Upper lobe of left lung (tissue), 6 donors: ENCODE measurements around the gene ACSL3. TPM values are rescaled to one million over a fixed set of nuclear protein-coding genes. Genes with fewer than 3 reads are reported as not detected.
"Not testable (repeated sequence)": the region's sequence is repeated elsewhere in the genome, so short reads cannot be mapped to it uniquely, and the experiment has no call there.

Source experiments
- ATAC-seq, 2 donors: fragments of 200-7000 bp; cut with Tn5 transposase; one replicate each; pipeline ENCODE4 v1.9.1; 2022; ENCODE audit warnings: mild to moderate bottlenecking in 2 of 2, moderate library complexity in 2 of 2; ENCODE audit not compliant: low FRiP score in 2 of 2
- DNase-seq, 2 donors: peaks; one replicate each; pipeline ENCODE4 v3.0.0-alpha.2; 2019 to 2020
- H3K27ac ChIP-seq, 4 donors: fragments of 200-600 bp; sonication (generic); one replicate each; pipeline ENCODE4 v1.5.1; 2016 to 2019
- H3K27me3 ChIP-seq, 4 donors: fragments of 200-600 bp; sonication (generic); one replicate each; pipeline ENCODE4 v1.5.1; 2017 to 2019
- H3K36me3 ChIP-seq, 4 donors: fragments of 200-600 bp; sonication (generic); one replicate each; pipeline ENCODE4 v1.5.1; 2016 to 2019
- H3K4me1 ChIP-seq, 4 donors: fragments of 200-600 bp; sonication (generic); one replicate each; pipeline ENCODE4 v1.5.1; 2018 to 2019
- H3K4me3 ChIP-seq, 4 donors: fragments of 200-600 bp; sonication (generic); one replicate each; pipeline ENCODE4 v1.5.1; 2017 to 2019; ENCODE audit warnings: mild to moderate bottlenecking in 2 of 4, moderate library complexity in 1 of 4
- H3K9me3 ChIP-seq, 4 donors: fragments of 200-600 bp; sonication (generic); one replicate each; pipeline ENCODE4 v1.5.1; 2018 to 2019
- CTCF ChIP-seq, 6 experiments: fragments of 450-650 bp in 4 of 6; fragments of 200-600 bp in 2 of 6; sonication (generic) in 2 of 6; IDR thresholded peaks; one replicate each; pipeline ENCODE4 v1.5.1; 2016 to 2019; ENCODE audit warnings: antibody characterized with exemption in 6 of 6
- EP300 ChIP-seq, 4 donors: sonication (generic); formaldehyde crosslinking; IDR thresholded peaks; one replicate each; pipeline ENCODE4 v1.5.1; 2017; ENCODE audit warnings: antibody characterized with exemption in 4 of 4, control low read depth in 2 of 4
- POLR2A ChIP-seq, 4 donors: fragments of 450-650 bp; IDR thresholded peaks; one replicate each; pipeline ENCODE4 v1.5.1; 2016 to 2017; ENCODE audit warnings: antibody characterized with exemption in 4 of 4, mild to moderate bottlenecking in 2 of 4
- POLR2AphosphoS5 ChIP-seq, 2 donors: sonication (generic); formaldehyde crosslinking; IDR thresholded peaks; one replicate each; pipeline ENCODE4 v1.5.1; 2017; ENCODE audit warnings: antibody characterized with exemption in 2 of 2
- WGBS, 2 donors: methylation state at CpG; one replicate each; pipeline ENCODE4 v1.1.5; 2017 to 2018; 5-methylcytosine and 5-hydroxymethylcytosine counted together
- total RNA-seq, 6 donors: library from RNA; depleted of rRNA in 4 of 6; stranded (reverse); fragments of >200 nt in 4 of 6; gene quantifications; one replicate each; pipeline versions ENCODE4 v1.1.0 to v1.2.1, GENCODE V29; 2016 to 2021
- donor health status: DM: no; HTN: no; CAD: no; lungs with moderate emphysema.
- donor health status: DM: no; HTN: yes; CAD: no; lungs with severe emphysema.

Gene ACSL3
- total RNA-seq, 6 donors from 2014 or later: 35.6 to 86.0 (median 69.9) TPM

- Histone ChIP-seq H3K9me3 (no peaks in the 10 kb centered on the region), H3K27ac (no peak overlapping the region), H3K4me1 (peaks cover 0 to 10% (median 5%) of the 10 kb centered on the region in 4 donors), H3K4me3 (no peak overlapping the region), H3K36me3 (no peaks in the 10 kb centered on the region), H3K27me3 (no peaks in the 10 kb centered on the region)
- DNase-seq (no peak), ATAC-seq (no peak)
- TF ChIP-seq EP300 (IDR thresholded peaks at IDR 0.05): no peak
- TF ChIP-seq CTCF (IDR thresholded peaks at IDR 0.05): no peak
- no peak for TF ChIP-seq POLR2A (IDR thresholded peaks at IDR 0.05)
- no peak for TF ChIP-seq POLR2AphosphoS5 (IDR thresholded peaks at IDR 0.05)
- WGBS, 2 donors: 87 to 93% methylated on average over 2 of the region's 2 CpGs
These were observed 124.1 kb downstream of the ACSL3 start for GRCh38 chr2:222984908-222985307.

- H3K4me3 ChIP-seq: no peak overlapping the region
- ATAC-seq (no peak), DNase-seq (no peak)
- H3K36me3 ChIP-seq: no peaks in the 10 kb centered on the region
- no peaks in the 10 kb centered on the region for H3K9me3 ChIP-seq
- no peaks in the 10 kb centered on the region for H3K27me3 ChIP-seq
- H3K27ac ChIP-seq: no peak overlapping the region
- no peaks in the 10 kb centered on the region for H3K4me1 ChIP-seq
- TF ChIP-seq POLR2AphosphoS5 (IDR thresholded peaks at IDR 0.05) (no peak), EP300 (IDR thresholded peaks at IDR 0.05) (no peak), CTCF (IDR thresholded peaks at IDR 0.05) (no peak), POLR2A (IDR thresholded peaks at IDR 0.05) (no peak)
These were observed 128.6 kb downstream of the ACSL3 start for GRCh38 chr2:222989431-222989830.

- not testable (repeated sequence) for ATAC-seq, H3K27ac ChIP-seq, H3K27me3 ChIP-seq, DNase-seq, H3K4me3 ChIP-seq, H3K36me3 ChIP-seq, H3K9me3 ChIP-seq, H3K4me1 ChIP-seq
- WGBS, 2 donors: 83 to 84% methylated on average over 4 of the region's 4 CpGs
These were observed 129.4 kb downstream of the ACSL3 start for GRCh38 chr2:222990206-222990605.

- no peak for ATAC-seq
- H3K4me3 ChIP-seq: no peak overlapping the region
- TF ChIP-seq POLR2AphosphoS5 (IDR thresholded peaks at IDR 0.05) (no peak), EP300 (IDR thresholded peaks at IDR 0.05) (no peak), CTCF (IDR thresholded peaks at IDR 0.05) (no peak), POLR2A (IDR thresholded peaks at IDR 0.05) (no peak)
- no peaks in the 10 kb centered on the region for H3K9me3 ChIP-seq
- H3K4me1 ChIP-seq: no peaks in the 10 kb centered on the region
- no peaks in the 10 kb centered on the region for H3K27me3 ChIP-seq
- H3K36me3 ChIP-seq: no peaks in the 10 kb centered on the region
- DNase-seq: no peak
- WGBS, 2 donors: 29 to 37% methylated on average over 2 of the region's 2 CpGs
- H3K27ac ChIP-seq: no peak overlapping the region
These were observed 131.3 kb downstream of the ACSL3 start for GRCh38 chr2:222992137-222992536.

Other genes starting within 250 kb of the ACSL3 start
- 10 to 100 TPM in 3 of 6 donors, 1 to 10 TPM in 3; 2.0 to 12.5 (median 10.2) TPM for gene FARSB, start 204.9 kb upstream of the ACSL3 start, total RNA-seq
- 1 to 10 TPM in 4 of 6 donors, under 1 TPM in 2; 0.46 to 4.4 (median 1.1) TPM for gene MOGAT1, start 189.4 kb upstream of the ACSL3 start, total RNA-seq
- 1 to 10 TPM in 2 of 6 donors, under 1 TPM in 3, not detected in 1; 0.20 to 1.9 (median 0.89) TPM for gene KCNE4, start 191.2 kb downstream of the ACSL3 start, total RNA-seq